Activated naive CD8-positive, alpha-beta T cell (primary cell): ENCODE results near the gene GAGE12D.
"Not testable (repeated sequence)": the region's sequence is repeated elsewhere in the genome, so short reads cannot be mapped to it uniquely, and the experiment has no call there.

Source experiments
- H3K27ac Mint-ChIP-seq: one replicate; pipeline ENCODE4 v1.8.0; 2021; ENCODE audit warnings: mixed read lengths
- H3K27me3 Mint-ChIP-seq: one replicate; pipeline ENCODE4 v1.8.0; 2021; ENCODE audit warnings: mixed read lengths
- H3K36me3 Mint-ChIP-seq: one replicate; pipeline ENCODE4 v1.8.0; 2021; ENCODE audit warnings: mixed read lengths
- H3K4me1 Mint-ChIP-seq: one replicate; pipeline ENCODE4 v1.8.0; 2021; ENCODE audit warnings: low read depth, mixed read lengths
- H3K4me3 Mint-ChIP-seq: one replicate; pipeline ENCODE4 v1.8.0; 2021; ENCODE audit warnings: mild to moderate bottlenecking, mixed read lengths
- H3K9me3 Mint-ChIP-seq: one replicate; pipeline ENCODE4 v1.8.0; 2021; ENCODE audit warnings: low read depth, mixed read lengths

The GAGE12D gene, protein sequence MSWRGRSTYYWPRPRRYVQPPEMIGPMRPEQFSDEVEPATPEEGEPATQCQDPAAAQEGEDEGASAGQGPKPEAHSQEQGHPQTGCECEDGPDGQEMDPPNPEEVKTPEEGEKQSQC

GRCh38 chrX:49541433-49541832 lies at the start of gene GAGE12D:
GAGE12D (plus strand) TSS chrX:49541733; CDS start chrX:49542888, 1,155 bp downstream.
- H3K4me1 Mint-ChIP-seq, H3K27me3 Mint-ChIP-seq, H3K4me3 Mint-ChIP-seq, H3K27ac Mint-ChIP-seq, H3K9me3 Mint-ChIP-seq, H3K36me3 Mint-ChIP-seq: not testable (repeated sequence)

DNA sequence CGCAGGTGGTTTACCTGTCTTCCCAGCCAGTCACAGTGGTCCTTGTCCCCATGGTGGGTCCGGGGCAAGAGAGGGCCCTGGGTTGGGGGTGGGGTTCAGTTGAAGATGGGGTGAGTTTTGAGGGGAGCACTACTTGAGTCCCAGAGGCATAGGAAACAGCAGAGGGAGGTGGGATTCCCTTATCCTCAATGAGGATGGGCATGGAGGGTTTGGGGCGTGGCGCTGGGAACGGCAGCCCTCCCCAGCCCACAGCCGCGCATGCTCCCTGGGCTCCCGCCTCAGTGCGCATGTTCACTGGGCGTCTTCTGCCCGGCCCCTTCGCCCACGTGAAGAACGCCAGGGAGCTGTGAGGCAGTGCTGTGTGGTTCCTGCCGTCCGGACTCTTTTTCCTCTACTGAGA lies 9.7 kb upstream of the GAGE12D start, which contains the start of gene GAGE12C:
GAGE12C (plus strand) TSS at position 301 of the 400 bp plus-strand sequence. CDS start 1,155 bp downstream, outside the sequence.
- H3K9me3 Mint-ChIP-seq, H3K4me3 Mint-ChIP-seq, H3K27me3 Mint-ChIP-seq, H3K4me1 Mint-ChIP-seq, H3K36me3 Mint-ChIP-seq, H3K27ac Mint-ChIP-seq: not testable (repeated sequence)

DNA sequence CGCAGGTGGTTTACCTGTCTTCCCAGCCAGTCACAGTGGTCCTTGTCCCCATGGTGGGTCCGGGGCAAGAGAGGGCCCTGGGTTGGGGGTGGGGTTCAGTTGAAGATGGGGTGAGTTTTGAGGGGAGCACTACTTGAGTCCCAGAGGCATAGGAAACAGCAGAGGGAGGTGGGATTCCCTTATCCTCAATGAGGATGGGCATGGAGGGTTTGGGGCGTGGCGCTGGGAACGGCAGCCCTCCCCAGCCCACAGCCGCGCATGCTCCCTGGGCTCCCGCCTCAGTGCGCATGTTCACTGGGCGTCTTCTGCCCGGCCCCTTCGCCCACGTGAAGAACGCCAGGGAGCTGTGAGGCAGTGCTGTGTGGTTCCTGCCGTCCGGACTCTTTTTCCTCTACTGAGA lies 9.5 kb downstream of the GAGE12D start, which contains the start of gene GAGE12E:
GAGE12E (plus strand) TSS at position 301 of the 400 bp plus-strand sequence. CDS start 1,155 bp downstream, outside the sequence.
- H3K4me1 Mint-ChIP-seq, H3K27me3 Mint-ChIP-seq, H3K27ac Mint-ChIP-seq, H3K4me3 Mint-ChIP-seq, H3K36me3 Mint-ChIP-seq, H3K9me3 Mint-ChIP-seq: not testable (repeated sequence)

DNA sequence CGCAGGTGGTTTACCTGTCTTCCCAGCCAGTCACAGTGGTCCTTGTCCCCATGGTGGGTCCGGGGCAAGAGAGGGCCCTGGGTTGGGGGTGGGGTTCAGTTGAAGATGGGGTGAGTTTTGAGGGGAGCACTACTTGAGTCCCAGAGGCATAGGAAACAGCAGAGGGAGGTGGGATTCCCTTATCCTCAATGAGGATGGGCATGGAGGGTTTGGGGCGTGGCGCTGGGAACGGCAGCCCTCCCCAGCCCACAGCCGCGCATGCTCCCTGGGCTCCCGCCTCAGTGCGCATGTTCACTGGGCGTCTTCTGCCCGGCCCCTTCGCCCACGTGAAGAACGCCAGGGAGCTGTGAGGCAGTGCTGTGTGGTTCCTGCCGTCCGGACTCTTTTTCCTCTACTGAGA lies 19.0 kb downstream of the GAGE12D start, which contains the start of gene GAGE12F:
GAGE12F (plus strand) TSS at position 301 of the 400 bp plus-strand sequence. CDS start 1,155 bp downstream, outside the sequence.
- H3K27ac Mint-ChIP-seq, H3K27me3 Mint-ChIP-seq, H3K9me3 Mint-ChIP-seq, H3K4me3 Mint-ChIP-seq, H3K36me3 Mint-ChIP-seq, H3K4me1 Mint-ChIP-seq: not testable (repeated sequence)

- H3K27ac Mint-ChIP-seq, H3K27me3 Mint-ChIP-seq, H3K9me3 Mint-ChIP-seq, H3K4me1 Mint-ChIP-seq, H3K36me3 Mint-ChIP-seq, H3K4me3 Mint-ChIP-seq: not testable (repeated sequence)
These were observed 27.2 kb downstream of the GAGE12D start for GRCh38 chrX:49568728-49569127.

GRCh38 chrX:49569152-49569551 lies 27.6 kb downstream of the GAGE12D start:
- H3K36me3 Mint-ChIP-seq, H3K4me3 Mint-ChIP-seq, H3K9me3 Mint-ChIP-seq, H3K4me1 Mint-ChIP-seq, H3K27me3 Mint-ChIP-seq, H3K27ac Mint-ChIP-seq: not testable (repeated sequence)

- not testable (repeated sequence) for H3K27ac Mint-ChIP-seq, H3K4me1 Mint-ChIP-seq, H3K27me3 Mint-ChIP-seq, H3K9me3 Mint-ChIP-seq, H3K36me3 Mint-ChIP-seq, H3K4me3 Mint-ChIP-seq
These were observed 28.6 kb downstream of the GAGE12D start, which contains the start of gene GAGE12G for GRCh38 chrX:49570100-49570499. GAGE12G (plus strand) TSS chrX:49570400; CDS start chrX:49571555, 1,155 bp downstream.

DNA sequence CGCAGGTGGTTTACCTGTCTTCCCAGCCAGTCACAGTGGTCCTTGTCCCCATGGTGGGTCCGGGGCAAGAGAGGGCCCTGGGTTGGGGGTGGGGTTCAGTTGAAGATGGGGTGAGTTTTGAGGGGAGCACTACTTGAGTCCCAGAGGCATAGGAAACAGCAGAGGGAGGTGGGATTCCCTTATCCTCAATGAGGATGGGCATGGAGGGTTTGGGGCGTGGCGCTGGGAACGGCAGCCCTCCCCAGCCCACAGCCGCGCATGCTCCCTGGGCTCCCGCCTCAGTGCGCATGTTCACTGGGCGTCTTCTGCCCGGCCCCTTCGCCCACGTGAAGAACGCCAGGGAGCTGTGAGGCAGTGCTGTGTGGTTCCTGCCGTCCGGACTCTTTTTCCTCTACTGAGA lies 38.1 kb downstream of the GAGE12D start, which contains the start of gene GAGE12H:
GAGE12H (plus strand) TSS at position 301 of the 400 bp plus-strand sequence. CDS start 1,155 bp downstream, outside the sequence.
- H3K4me1 Mint-ChIP-seq, H3K27me3 Mint-ChIP-seq, H3K36me3 Mint-ChIP-seq, H3K27ac Mint-ChIP-seq, H3K9me3 Mint-ChIP-seq, H3K4me3 Mint-ChIP-seq: not testable (repeated sequence)

DNA sequence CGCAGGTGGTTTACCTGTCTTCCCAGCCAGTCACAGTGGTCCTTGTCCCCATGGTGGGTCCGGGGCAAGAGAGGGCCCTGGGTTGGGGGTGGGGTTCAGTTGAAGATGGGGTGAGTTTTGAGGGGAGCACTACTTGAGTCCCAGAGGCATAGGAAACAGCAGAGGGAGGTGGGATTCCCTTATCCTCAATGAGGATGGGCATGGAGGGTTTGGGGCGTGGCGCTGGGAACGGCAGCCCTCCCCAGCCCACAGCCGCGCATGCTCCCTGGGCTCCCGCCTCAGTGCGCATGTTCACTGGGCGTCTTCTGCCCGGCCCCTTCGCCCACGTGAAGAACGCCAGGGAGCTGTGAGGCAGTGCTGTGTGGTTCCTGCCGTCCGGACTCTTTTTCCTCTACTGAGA lies 47.7 kb downstream of the GAGE12D start, which contains the start of gene GAGE2A:
GAGE2A (plus strand) TSS at position 301 of the 400 bp plus-strand sequence. CDS start 1,155 bp downstream, outside the sequence.
- not testable (repeated sequence) for H3K27ac Mint-ChIP-seq, H3K27me3 Mint-ChIP-seq, H3K4me1 Mint-ChIP-seq, H3K9me3 Mint-ChIP-seq, H3K36me3 Mint-ChIP-seq, H3K4me3 Mint-ChIP-seq

DNA sequence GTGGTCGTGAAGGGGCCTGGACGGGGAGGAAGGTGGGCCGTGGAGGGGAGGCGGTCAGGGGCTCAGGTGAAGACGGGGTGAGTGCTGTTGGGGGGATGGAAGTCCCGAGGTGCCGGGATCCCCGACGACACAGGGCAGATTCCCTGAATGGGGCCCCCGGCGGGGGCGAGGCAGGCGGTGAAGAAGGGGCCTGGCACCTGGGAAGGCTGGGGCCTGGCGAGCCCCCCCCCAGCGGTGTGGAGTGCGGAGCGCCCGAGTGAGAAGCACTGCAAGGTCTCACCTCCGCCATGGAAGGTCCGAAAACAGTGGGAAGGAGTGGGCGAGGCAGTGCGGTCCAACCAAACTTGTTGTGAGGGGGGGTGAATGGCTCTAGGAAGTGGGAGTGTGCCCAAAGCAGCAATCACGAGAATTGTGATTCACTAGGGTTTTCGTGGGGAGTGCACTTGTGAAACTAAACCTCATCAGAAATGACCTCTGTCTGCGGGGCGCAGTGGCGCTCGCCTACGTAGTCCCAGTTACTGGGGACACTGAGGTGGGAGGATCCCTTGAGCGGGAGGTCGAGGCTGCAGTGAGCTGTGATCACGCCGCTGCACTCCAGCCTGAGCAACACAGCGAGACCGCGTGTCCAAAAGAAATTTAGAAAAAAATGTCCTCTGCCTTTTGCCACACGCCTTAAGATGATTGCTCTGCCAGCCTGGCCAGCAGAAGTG lies 48.4 kb downstream of the GAGE12D start:
- H3K4me1 Mint-ChIP-seq, H3K27ac Mint-ChIP-seq, H3K27me3 Mint-ChIP-seq: not testable (repeated sequence)

GRCh38 chrX:49590488-49590887 lies 49.0 kb downstream of the GAGE12D start:
- H3K36me3 Mint-ChIP-seq, H3K4me3 Mint-ChIP-seq, H3K9me3 Mint-ChIP-seq, H3K4me1 Mint-ChIP-seq, H3K27ac Mint-ChIP-seq, H3K27me3 Mint-ChIP-seq: not testable (repeated sequence)

More for the DNA sequence above, 48.4 kb downstream of the GAGE12D start:
- not testable (repeated sequence) for H3K36me3 Mint-ChIP-seq, H3K9me3 Mint-ChIP-seq, H3K4me3 Mint-ChIP-seq
